ENCODE results near the gene CCDC27. TPM values are rescaled to one million over a fixed set of nuclear protein-coding genes. Genes with fewer than 3 reads are reported as not detected.
A peak's percentile ranks its signal among the peaks of the same experiment; 100 is the strongest.

The CCDC27 gene
- total and polyA plus RNA-seq, 2 of the 13 experiments (the other 11 are each of a cell fraction or from before 2014, with no cell fraction given), result not detected

- TF ChIP-seq HNF4G (IDR thresholded peaks at IDR 0.05; ENCODE audit: borderline replicate concordance, low read depth, low read length) (no peak), HNF4G (CRISPR knock-in tag; IDR thresholded peaks at IDR 0.05; ENCODE audit: borderline replicate concordance, low read depth) (0 out of 2 replicates have a peak, but pooled peaks have one; percentile 9), SAP130 (CRISPR knock-in tag; IDR thresholded peaks at IDR 0.05; ENCODE audit: low read depth) (0 out of 2 replicates have a peak, but pooled peaks have one; percentile 39), ZNF276 (CRISPR knock-in tag; IDR thresholded peaks at IDR 0.05; ENCODE audit: low read depth) (no peak), ZBTB4 (CRISPR knock-in tag; IDR thresholded peaks at IDR 0.05; ENCODE audit: borderline replicate concordance) (no peak), HMGXB4 (CRISPR knock-in tag; IDR thresholded peaks at IDR 0.05; ENCODE audit: borderline replicate concordance in 1 of 2, low read depth in 1 of 2) (peak in 1 of 2 experiments; percentile 44; a peak in 1 of 4 replicates), ZNF280D (CRISPR knock-in tag; IDR thresholded peaks at IDR 0.05) (peak; percentile 8; the same call in 1 of the 2 replicates), NRL (CRISPR knock-in tag; IDR thresholded peaks at IDR 0.05; ENCODE audit: borderline replicate concordance) (peak; percentile 65), CBX5 (CRISPR knock-in tag; IDR thresholded peaks at IDR 0.05; ENCODE audit: borderline replicate concordance) (0 out of 2 replicates have a peak, but pooled peaks have one; percentile 10), CBFB (CRISPR knock-in tag; IDR thresholded peaks at IDR 0.05) (no peak), ATF2 (CRISPR knock-in tag; IDR thresholded peaks at IDR 0.05) (peak; percentile 10; the same call in 1 of the 2 replicates), SPEN (CRISPR knock-in tag; IDR thresholded peaks at IDR 0.05; ENCODE audit: low read depth) (peak; percentile 0; the same call in 1 of the 2 replicates), ZNF891 (CRISPR knock-in tag; IDR thresholded peaks at IDR 0.05) (peak; percentile 53; the same call in 1 of the 2 replicates), ZNF746 (CRISPR knock-in tag; IDR thresholded peaks at IDR 0.05) (0 out of 2 replicates have a peak, but pooled peaks have one; percentile 69), ZNF660 (CRISPR knock-in tag; IDR thresholded peaks at IDR 0.05; ENCODE audit: borderline replicate concordance, low read depth) (no peak)
Observed at GRCh38 chr1:3772715-3773571, 20.7 kb downstream of the CCDC27 start, which contains the start of gene SMIM1 (continued).
